Naive thymus-derived CD4-positive, alpha-beta T cell (primary cell): ENCODE results near the gene SH3TC1. TPM values are rescaled to one million over a fixed set of nuclear protein-coding genes. Genes with fewer than 3 reads are reported as not detected.

Experiments
- ATAC-seq: fragments of 150-1000 bp; cut with Tn5 transposase; 2 replicates; pipeline ENCODE4 v1.10.0; 2021; ENCODE audit warnings: mild to moderate bottlenecking, moderate library complexity
- CTCF ChIA-PET: fragments of 350-600 bp; sonication (Branson Sonifier 250); formaldehyde crosslinking; loops from one replicate; lab custom pipeline; 2021; ENCODE audit warnings: antibody characterized with exemption; lab: Charles Lee
- POLR2A ChIA-PET: fragments of 350-600 bp; sonication (Branson Sonifier 250); formaldehyde crosslinking; loops from one replicate; lab custom pipeline; 2021; ENCODE audit warnings: antibody characterized with exemption, inconsistent platforms; lab: Charles Lee
- DNase-seq, 9 donors: peaks; one replicate each; pipeline versions ENCODE4 v3.0.0 to v3.0.0-alpha.2; 2020 to 2022; ENCODE audit warnings: mixed read lengths in 1 of 9
- H3K27ac ChIP-seq: one replicate; pipeline ENCODE4 v1.7.0; 2013; ENCODE audit warnings: mild to moderate bottlenecking, low read depth, low read length, moderate library complexity
- H3K27me3 ChIP-seq, 2 donors: one replicate each; pipeline ENCODE4 v1.7.0; 2013; ENCODE audit warnings: low read length in 2 of 2, mild to moderate bottlenecking in 2 of 2, moderate library complexity in 2 of 2; ENCODE audit not compliant: control insufficient read depth in 2 of 2, insufficient read depth in 2 of 2
- H3K36me3 ChIP-seq, 3 experiments: 1 replicate in 2 of 3; 2 replicates in 1 of 3; pipeline ENCODE4 v1.7.0; 2013; ENCODE audit warnings: low read length in 3 of 3, mild to moderate bottlenecking in 3 of 3, moderate library complexity in 1 of 3; ENCODE audit not compliant: insufficient read depth in 3 of 3, control insufficient read depth in 2 of 3
- H3K4me1 ChIP-seq, 2 donors: one replicate each; pipeline ENCODE4 v1.7.0; 2013; ENCODE audit warnings: low read length in 2 of 2, mild to moderate bottlenecking in 2 of 2, moderate library complexity in 1 of 2; ENCODE audit not compliant: control insufficient read depth in 2 of 2, insufficient read depth in 2 of 2
- H3K4me3 ChIP-seq: 2 replicates; pipeline ENCODE4 v1.7.0; 2013; ENCODE audit warnings: mild to moderate bottlenecking, low read length
- H3K9me3 ChIP-seq, 3 experiments: 1 replicate in 2 of 3; 2 replicates in 1 of 3; pipeline ENCODE4 v1.7.0; 2013; ENCODE audit warnings: low read length in 3 of 3; ENCODE audit not compliant: control insufficient read depth in 2 of 3
- H3K27ac Mint-ChIP-seq, 9 donors: one replicate each; pipeline ENCODE4 v1.8.0; 2020 to 2022; ENCODE audit warnings: mixed read lengths in 9 of 9, mild to moderate bottlenecking in 8 of 9, moderate library complexity in 5 of 9, inconsistent platforms in 2 of 9
- H3K27me3 Mint-ChIP-seq, 5 donors: one replicate each; pipeline ENCODE4 v1.8.0; 2021 to 2022; ENCODE audit warnings: mixed read lengths in 5 of 5, mild to moderate bottlenecking in 1 of 5
- H3K36me3 Mint-ChIP-seq, 5 donors: one replicate each; pipeline ENCODE4 v1.8.0; 2020 to 2022; ENCODE audit warnings: mixed read lengths in 5 of 5, mild to moderate bottlenecking in 3 of 5, inconsistent platforms in 1 of 5
- H3K4me1 Mint-ChIP-seq, 7 donors: one replicate each; pipeline ENCODE4 v1.8.0; 2020 to 2022; ENCODE audit warnings: mixed read lengths in 7 of 7, mild to moderate bottlenecking in 3 of 7, inconsistent platforms in 1 of 7
- H3K4me3 Mint-ChIP-seq, 10 donors: one replicate each; pipeline ENCODE4 v1.8.0; 2020 to 2022; ENCODE audit warnings: mild to moderate bottlenecking in 10 of 10, mixed read lengths in 10 of 10, moderate library complexity in 6 of 10, inconsistent platforms in 2 of 10
- H3K9me3 Mint-ChIP-seq, 11 donors: one replicate each; pipeline ENCODE4 v1.8.0; 2020 to 2022; ENCODE audit warnings: mixed read lengths in 11 of 11, mild to moderate bottlenecking in 4 of 11, inconsistent platforms in 1 of 11, moderate library complexity in 1 of 11
- intact Hi-C, 2 donors: fragments of 100-400 bp; cut with micrococcal nuclease; formaldehyde crosslinking; loops; one replicate each; pipeline ENCODE4 v1.15.1; 2023
- polyA plus RNA-seq, 2 donors: library from polyadenylated mRNA; unstranded; fragments of 300-500 nt; fragmentation: Illumina TruSeq; gene quantifications; one replicate each; pipeline ENCODE4 v1.2.3, GENCODE V29; 2021
- total RNA-seq, 6 experiments: library from RNA in 5 of 6; stranded (reverse) in 5 of 6; gene quantifications; 1 replicate in 5 of 6; 2 replicates in 1 of 6; pipeline ENCODE4 v1.2.3 and lab custom pipeline; 2021 to 2026

SH3TC1 gene
- total and polyA plus RNA-seq, 7 experiments from 2014 or later = 6.5 to 120 (median 34.9) TPM

DNA sequence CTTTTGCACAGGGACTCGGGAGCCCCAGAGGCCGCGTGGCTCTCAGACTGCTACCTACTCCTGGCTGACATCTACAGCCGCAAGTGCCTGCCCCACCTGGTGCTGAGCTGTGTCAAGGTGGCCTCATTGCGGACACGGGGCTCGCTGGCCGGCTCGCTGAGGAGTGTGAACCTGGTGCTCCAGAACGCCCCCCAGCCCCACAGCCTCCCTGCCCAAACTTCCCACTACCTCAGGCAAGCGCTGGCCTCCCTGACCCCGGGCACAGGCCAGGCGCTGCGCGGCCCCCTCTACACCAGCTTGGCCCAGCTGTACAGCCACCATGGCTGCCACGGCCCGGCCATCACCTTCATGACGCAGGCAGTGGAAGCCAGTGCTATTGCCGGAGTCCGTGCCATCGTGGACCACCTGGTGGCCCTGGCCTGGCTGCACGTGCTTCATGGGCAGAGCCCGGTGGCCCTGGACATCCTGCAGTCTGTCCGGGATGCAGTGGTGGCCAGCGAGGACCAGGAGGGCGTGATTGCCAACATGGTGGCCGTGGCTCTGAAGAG is 28.8 kb downstream of the SH3TC1 start:
- intact Hi-C loops = loop anchor here (2.0 kb wide), 2 partner anchors 27 to 69 kb away; partner anchors contain the start of gene ABLIM2 (in 1 of the 2)
- Histone ChIP-seq H3K27me3 (no peaks in the 10 kb centered on the region), H3K27ac (peak overlapping the region; percentile 55), H3K4me3 (no peak overlapping the region), H3K4me1 (peaks cover 20 to 56% of the 10 kb centered on the region in 2 donors), H3K9me3 (no peaks in the 10 kb centered on the region), H3K36me3 (peaks cover 0 to 45% (median 6%) of the 10 kb centered on the region in 3 experiments)
- no peak for DNase-seq
- ChIA-PET POLR2A (no interaction called here), CTCF (no interaction called here)
- ATAC-seq = no peak
- Mint-ChIP-seq H3K9me3 (no peaks in the 10 kb centered on the region), H3K27me3 (no peaks in the 10 kb centered on the region), H3K27ac (no peak overlapping the region), H3K36me3 (peaks cover 0 to 27% (median 11%) of the 10 kb centered on the region in 5 donors), H3K4me1 (peaks cover 16 to 50% (median 28%) of the 10 kb centered on the region in 7 donors), H3K4me3 (peak overlapping the region in 3 of 10 donors; percentile 13 to 71 (median 48))

DNA sequence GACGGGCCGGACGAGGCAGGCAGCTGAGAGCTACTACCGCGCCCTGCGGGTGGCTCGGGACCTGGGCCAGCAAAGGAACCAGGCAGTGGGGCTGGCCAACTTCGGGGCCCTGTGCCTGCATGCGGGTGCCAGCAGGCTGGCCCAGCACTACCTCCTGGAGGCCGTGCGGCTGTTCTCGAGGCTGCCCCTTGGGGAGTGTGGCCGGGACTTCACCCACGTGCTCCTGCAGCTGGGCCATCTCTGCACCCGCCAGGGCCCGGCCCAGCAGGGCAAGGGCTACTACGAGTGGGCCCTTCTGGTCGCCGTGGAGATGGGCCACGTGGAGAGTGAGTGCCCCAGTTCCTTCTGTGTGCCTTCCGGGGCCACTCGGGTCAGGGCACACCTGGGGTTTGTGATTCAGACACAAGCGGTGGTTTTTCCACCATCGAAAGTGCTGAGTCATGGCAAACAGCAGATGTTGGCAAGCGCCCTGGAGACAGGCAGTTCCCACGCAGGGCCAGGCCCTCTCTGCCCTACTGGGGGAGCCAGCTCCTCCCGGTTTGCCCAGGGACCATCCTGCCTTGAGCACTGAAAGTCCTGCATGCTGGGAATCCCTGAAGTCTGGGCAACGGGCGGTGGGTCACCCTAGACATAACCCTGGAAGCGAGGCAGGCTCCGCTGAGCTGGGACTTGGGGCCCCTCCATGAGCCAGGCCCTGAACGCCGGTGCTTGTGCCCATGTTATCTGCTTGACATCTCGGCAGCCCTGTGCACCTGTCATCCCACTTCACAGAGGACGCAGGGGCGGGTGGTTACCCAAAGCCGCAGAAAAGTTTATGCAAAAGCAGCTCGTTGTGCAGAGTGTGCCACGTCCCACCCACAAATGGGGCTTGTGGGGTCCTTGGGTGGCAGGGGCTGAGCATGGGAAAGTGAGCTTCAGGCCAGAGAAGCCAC is 29.5 kb downstream of the SH3TC1 start:
- Histone ChIP-seq H3K4me1 (peaks cover 20 to 56% of the 10 kb centered on the region in 2 donors), H3K27me3 (no peaks in the 10 kb centered on the region), H3K9me3 (no peaks in the 10 kb centered on the region), H3K36me3 (peaks cover 0 to 46% (median 3%) of the 10 kb centered on the region in 3 experiments), H3K27ac (peak overlapping the region; percentile 55), H3K4me3 (peak overlapping the region; percentile 11)
- ATAC-seq (peak; percentile 83), DNase-seq (peak; percentile 35 to 80 (median 77))
- peaks cover 16 to 50% (median 28%) of the 10 kb centered on the region in 7 donors for H3K4me1 Mint-ChIP-seq
- H3K27ac Mint-ChIP-seq = peak overlapping the region; percentile 27 to 97 (median 86)
- H3K27me3 Mint-ChIP-seq = no peaks in the 10 kb centered on the region
- CTCF ChIA-PET = interaction anchor here (1.4 kb wide), 2 partner anchors 14 to 52 kb away, joined by 3 read pairs; no protein-coding TSS in a partner anchor
- H3K36me3 Mint-ChIP-seq = peaks cover 0 to 24% (median 9%) of the 10 kb centered on the region in 5 donors
- POLR2A ChIA-PET = interaction anchor here (1.2 to 2.3 kb wide), 2 partner anchors 27 to 29 kb away, joined by 3 to 10 read pairs; partner anchors contain the start of gene SH3TC1
- H3K4me3 Mint-ChIP-seq = peak overlapping the region in 9 of 10 donors; percentile 48 to 87 (median 71)
- intact Hi-C loops = loop anchor here (1.0 to 2.0 kb wide), 4 partner anchors 28 to 70 kb away; partner anchors contain the start of genes ABLIM2 (in 2 of the 2) and SH3TC1 (in 1 of the 2)
- H3K9me3 Mint-ChIP-seq = no peaks in the 10 kb centered on the region

DNA sequence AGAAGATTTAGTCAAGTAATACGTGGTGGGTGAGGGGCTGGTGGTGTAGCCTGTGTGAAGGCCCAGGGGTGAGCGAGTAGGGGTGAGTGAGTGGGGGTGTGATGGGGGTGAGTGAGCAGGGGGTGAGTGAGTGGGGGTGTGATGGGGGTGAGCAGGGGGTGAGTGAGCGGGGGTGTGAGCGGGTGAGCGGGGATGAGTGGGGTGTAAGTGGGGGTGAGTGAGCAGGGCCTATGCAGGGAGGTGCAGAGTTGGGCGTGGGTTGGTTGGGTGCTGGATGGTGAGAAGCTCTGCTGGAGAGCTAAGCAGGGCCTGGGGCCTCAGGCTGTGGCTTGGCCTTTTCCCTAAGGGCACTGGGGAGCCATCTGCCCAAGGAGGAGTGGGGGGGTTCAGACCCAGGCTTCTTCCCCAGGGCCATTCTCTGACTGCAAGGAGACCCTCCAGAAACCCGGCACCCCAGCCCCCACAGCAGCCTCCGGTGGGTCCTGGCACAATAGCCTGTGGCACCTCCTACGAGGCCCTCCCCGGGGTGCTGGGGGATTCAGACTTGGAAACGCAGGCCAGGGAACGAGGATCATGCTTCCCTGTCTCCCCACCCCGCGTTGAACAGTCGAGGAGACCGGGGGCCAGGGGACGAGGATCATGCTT is 30.4 kb downstream of the SH3TC1 start:
- Histone ChIP-seq H3K36me3 (peaks cover 0 to 46% (median 6%) of the 10 kb centered on the region in 3 experiments), H3K4me1 (peaks cover 20 to 49% of the 10 kb centered on the region in 2 donors), H3K4me3 (peak overlapping the region; percentile 11), H3K27me3 (no peaks in the 10 kb centered on the region), H3K27ac (peak overlapping the region; percentile 55), H3K9me3 (no peaks in the 10 kb centered on the region)
- Mint-ChIP-seq H3K4me3 (peak overlapping the region in 9 of 10 donors; percentile 48 to 87 (median 71)), H3K9me3 (no peaks in the 10 kb centered on the region), H3K27ac (peak overlapping the region; percentile 27 to 97 (median 86)), H3K36me3 (peaks cover 0 to 16% (median under 1%) of the 10 kb centered on the region in 5 donors), H3K4me1 (peaks cover 13 to 43% (median 27%) of the 10 kb centered on the region in 7 donors), H3K27me3 (no peaks in the 10 kb centered on the region)
- DNase-seq (peak in 1 of 9 donors; percentile 16), ATAC-seq (peak; percentile 20)
- intact Hi-C loops = loop anchor here (1.0 to 2.0 kb wide), 4 partner anchors 29 to 71 kb away; partner anchors contain the start of genes ABLIM2 (in 2 of the 2) and SH3TC1 (in 1 of the 2)
- ChIA-PET POLR2A (interaction anchor here (1.2 to 2.3 kb wide), 2 partner anchors 28 to 30 kb away, joined by 3 to 10 read pairs; partner anchors contain the start of gene SH3TC1), CTCF (interaction anchor here (1.4 kb wide), 2 partner anchors 13 to 53 kb away, joined by 3 read pairs; no protein-coding TSS in a partner anchor)

DNA sequence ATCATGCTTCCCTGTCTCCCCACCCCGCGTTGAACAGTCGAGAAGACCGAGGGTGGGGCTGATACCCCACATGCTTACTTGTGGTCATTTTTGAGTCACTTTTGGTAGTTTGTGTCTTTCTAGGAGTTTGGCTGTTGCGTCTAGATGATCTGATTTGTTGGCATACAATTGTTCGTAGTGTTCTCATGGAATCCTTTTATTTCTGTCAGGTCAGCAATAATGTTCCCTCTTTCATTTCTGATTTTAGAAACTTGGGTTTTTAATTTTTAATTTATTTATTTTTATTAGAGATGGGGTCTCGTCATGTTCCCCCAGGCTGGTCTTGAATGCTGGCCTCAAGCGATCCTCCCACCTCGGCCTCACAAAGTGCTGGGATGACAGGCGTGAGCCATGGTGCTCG is 30.9 kb downstream of the SH3TC1 start:
- ChIA-PET POLR2A (interaction anchor here (1.2 to 2.3 kb wide), 2 partner anchors 29 to 31 kb away, joined by 3 to 10 read pairs; partner anchors contain the start of gene SH3TC1), CTCF (interaction anchor here (1.4 kb wide), 1 partner anchor 54 kb away, joined by 3 read pairs; no protein-coding TSS in a partner anchor)
- peak overlapping the region in 5 of 10 donors; percentile 9 to 57 (median 18) for H3K4me3 Mint-ChIP-seq
- Histone ChIP-seq H3K27ac (no peak overlapping the region), H3K36me3 (peaks cover 0 to 46% (median 6%) of the 10 kb centered on the region in 3 experiments), H3K4me3 (no peak overlapping the region), H3K27me3 (no peaks in the 10 kb centered on the region), H3K9me3 (no peaks in the 10 kb centered on the region), H3K4me1 (peaks cover 20 to 43% of the 10 kb centered on the region in 2 donors)
- intact Hi-C loops = no loop called here
- ATAC-seq = no peak
- peak overlapping the region in 5 of 9 donors; percentile 2 to 64 (median 8) for H3K27ac Mint-ChIP-seq
- DNase-seq = no peak
- no peaks in the 10 kb centered on the region for H3K9me3 Mint-ChIP-seq
- no peaks in the 10 kb centered on the region for H3K27me3 Mint-ChIP-seq
- peaks cover 11 to 37% (median 27%) of the 10 kb centered on the region in 7 donors for H3K4me1 Mint-ChIP-seq
- H3K36me3 Mint-ChIP-seq = peaks cover 0 to 10% (median 0%) of the 10 kb centered on the region in 5 donors

DNA sequence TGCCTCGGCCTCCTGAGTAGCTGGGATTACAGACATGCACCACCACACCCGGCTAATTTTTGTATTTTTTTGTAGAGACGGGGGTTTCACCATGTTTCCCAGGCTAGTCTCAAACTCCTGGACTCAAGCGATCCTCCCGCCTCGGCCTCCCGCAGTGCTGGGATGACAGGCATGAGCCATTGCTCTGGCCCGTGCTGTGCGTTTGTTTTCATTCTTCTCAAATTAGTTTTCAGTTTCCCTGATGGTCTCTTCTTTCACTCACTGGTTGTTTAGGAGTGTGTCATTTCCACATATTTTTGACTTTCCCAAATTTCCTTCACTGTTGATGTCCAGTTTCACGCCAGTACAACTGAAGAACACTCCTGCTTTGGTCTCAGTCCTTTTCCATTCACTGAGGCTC is 31.8 kb downstream of the SH3TC1 start:
- H3K36me3 ChIP-seq = peaks cover 0 to 47% (median 6%) of the 10 kb centered on the region in 3 experiments
- DNase-seq (no peak), ATAC-seq (no peak)
- no peak overlapping the region for H3K27ac ChIP-seq
- ChIA-PET CTCF (no interaction called here), POLR2A (no interaction called here)
- H3K27me3 ChIP-seq = no peaks in the 10 kb centered on the region
- no peaks in the 10 kb centered on the region for H3K27me3 Mint-ChIP-seq
- peaks cover 0 to 5% (median 0%) of the 10 kb centered on the region in 5 donors for H3K36me3 Mint-ChIP-seq
- peak overlapping the region in 1 of 10 donors; percentile 43 for H3K4me3 Mint-ChIP-seq
- peak overlapping the region in 2 of 9 donors; percentile 8 to 64 for H3K27ac Mint-ChIP-seq
- no peak overlapping the region for H3K4me3 ChIP-seq
- no peaks in the 10 kb centered on the region for H3K9me3 Mint-ChIP-seq
- H3K4me1 Mint-ChIP-seq = peaks cover 10 to 35% (median 26%) of the 10 kb centered on the region in 7 donors
- H3K4me1 ChIP-seq = peaks cover 20 to 35% of the 10 kb centered on the region in 2 donors
- intact Hi-C loops = no loop called here
- no peaks in the 10 kb centered on the region for H3K9me3 ChIP-seq
